ENCODE results near the gene DENND1A.
A peak's percentile ranks its signal among the peaks of the same experiment; 100 is the strongest.

DENND1A gene

GRCh38 chr9:123686131-123686828 is 243.6 kb downstream of the DENND1A start:
- H3K4me2 ChIP-seq (ENCODE audit: insufficient read depth, low read length, poor library complexity, severe bottlenecking), result no peak overlapping the region
- H4K91ac ChIP-seq (ENCODE audit: low read depth, low read length, poor library complexity), result no peak overlapping the region
- no peak for DNase-seq (ENCODE audit: low spot score)
- WGBS, 2 donors (ENCODE audit: extremely low coverage in 2 of 2, insufficient read length in 2 of 2, insufficient replicate concordance in 1 of 2), result no CpG with 5 or more reads among the region's 5 CpGs
- no peak overlapping the region for H3K23ac ChIP-seq (ENCODE audit: low read depth, low read length, poor library complexity)
- peaks cover 2 to 6% of the 10 kb centered on the region in 2 donors for H3K9me3 ChIP-seq (replicated peaks in 1 of 2; ENCODE audit: control insufficient read depth in 2 of 2, insufficient read depth in 1 of 2, low read depth in 1 of 2, low read length in 2 of 2)
- H2BK5ac ChIP-seq (ENCODE audit: low read length), result no peak overlapping the region
- H3K27ac ChIP-seq (replicated peaks; ENCODE audit: low read length), result no peak overlapping the region
- no peak overlapping the region for H3K18ac ChIP-seq (ENCODE audit: low read length)
- no peak overlapping the region for H2AK5ac ChIP-seq (ENCODE audit: low read depth, low read length)
- H2BK12ac ChIP-seq (ENCODE audit: low read length), result no peak overlapping the region
- H3K4ac ChIP-seq (ENCODE audit: low read length), result no peak overlapping the region
- no peaks in the 10 kb centered on the region for H3K79me1 ChIP-seq (ENCODE audit: low read depth, low read length)
- no peak overlapping the region for H4K8ac ChIP-seq (ENCODE audit: low read depth, low read length)
- H3K4me1 ChIP-seq (ENCODE audit: control insufficient read depth in 2 of 2, insufficient read depth in 1 of 2, low read depth in 1 of 2, low read length in 2 of 2), result peaks cover 2% of the 10 kb centered on the region in 2 donors
- H3K27me3 ChIP-seq (ENCODE audit: control insufficient read depth in 3 of 3, insufficient read depth in 3 of 3, low read depth in 1 of 3, low read length in 3 of 3), result no peaks in the 10 kb centered on the region
- no peak overlapping the region for H2BK120ac ChIP-seq (ENCODE audit: low read depth, low read length)
- H2AFZ ChIP-seq (ENCODE audit: low read length), result no peak overlapping the region
- H3K36me3 ChIP-seq (replicated peaks in 1 of 2; ENCODE audit: control insufficient read depth in 2 of 2, insufficient read depth in 2 of 2, low read length in 2 of 2), result no peaks in the 10 kb centered on the region
- H3K9ac ChIP-seq (ENCODE audit: low read depth, low read length, poor library complexity), result no peak overlapping the region
- H3K4me3 ChIP-seq (ENCODE audit: low read length in 2 of 2), result no peak overlapping the region
- H2BK15ac ChIP-seq (ENCODE audit: low read length), result no peak overlapping the region
- no peak overlapping the region for H3K14ac ChIP-seq (ENCODE audit: low read length)

- H2BK120ac ChIP-seq (ENCODE audit: low read depth, low read length), result no peak overlapping the region
- no peak overlapping the region for H3K4me3 ChIP-seq (ENCODE audit: low read length in 2 of 2)
- H3K9ac ChIP-seq (ENCODE audit: low read depth, low read length, poor library complexity), result no peak overlapping the region
- no peak overlapping the region for H4K8ac ChIP-seq (ENCODE audit: low read depth, low read length)
- H3K14ac ChIP-seq (ENCODE audit: low read length), result no peak overlapping the region
- no peak overlapping the region for H2AFZ ChIP-seq (ENCODE audit: low read length)
- H3K4me1 ChIP-seq (ENCODE audit: control insufficient read depth in 2 of 2, insufficient read depth in 1 of 2, low read depth in 1 of 2, low read length in 2 of 2), result peaks cover 2% of the 10 kb centered on the region in 2 donors
- no peak overlapping the region for H3K27ac ChIP-seq (replicated peaks; ENCODE audit: low read length)
- no CpG with 5 or more reads among the region's 2 CpGs for WGBS, 2 donors (ENCODE audit: extremely low coverage in 2 of 2, insufficient read length in 2 of 2, insufficient replicate concordance in 1 of 2)
- no peak overlapping the region for H2BK15ac ChIP-seq (ENCODE audit: low read length)
- no peak overlapping the region for H4K91ac ChIP-seq (ENCODE audit: low read depth, low read length, poor library complexity)
- no peak overlapping the region for H3K4ac ChIP-seq (ENCODE audit: low read length)
- H3K9me3 ChIP-seq (replicated peaks in 1 of 2; ENCODE audit: control insufficient read depth in 2 of 2, insufficient read depth in 1 of 2, low read depth in 1 of 2, low read length in 2 of 2), result peaks cover 6 to 7% of the 10 kb centered on the region in 2 donors
- no peaks in the 10 kb centered on the region for H3K36me3 ChIP-seq (replicated peaks in 1 of 2; ENCODE audit: control insufficient read depth in 2 of 2, insufficient read depth in 2 of 2, low read length in 2 of 2)
- no peak overlapping the region for H3K23ac ChIP-seq (ENCODE audit: low read depth, low read length, poor library complexity)
- no peak overlapping the region for H2AK5ac ChIP-seq (ENCODE audit: low read depth, low read length)
- no peak overlapping the region for H3K4me2 ChIP-seq (ENCODE audit: insufficient read depth, low read length, poor library complexity, severe bottlenecking)
- H3K79me1 ChIP-seq (ENCODE audit: low read depth, low read length), result no peaks in the 10 kb centered on the region
- no peak overlapping the region for H3K18ac ChIP-seq (ENCODE audit: low read length)
- no peak overlapping the region for H2BK12ac ChIP-seq (ENCODE audit: low read length)
- no peaks in the 10 kb centered on the region for H3K27me3 ChIP-seq (ENCODE audit: control insufficient read depth in 3 of 3, insufficient read depth in 3 of 3, low read depth in 1 of 3, low read length in 3 of 3)
- DNase-seq (ENCODE audit: low spot score), result no peak
- no peak overlapping the region for H2BK5ac ChIP-seq (ENCODE audit: low read length)
Observed at GRCh38 chr9:123685489-123686083, 244.3 kb downstream of the DENND1A start.

GRCh38 chr9:123684393-123685149 is 245.4 kb downstream of the DENND1A start:
- Histone ChIP-seq H3K18ac (ENCODE audit: low read length) (no peak overlapping the region), H4K8ac (ENCODE audit: low read depth, low read length) (no peak overlapping the region), H3K79me1 (ENCODE audit: low read depth, low read length) (no peaks in the 10 kb centered on the region), H3K36me3 (replicated peaks in 1 of 2; ENCODE audit: control insufficient read depth in 2 of 2, insufficient read depth in 2 of 2, low read length in 2 of 2) (no peaks in the 10 kb centered on the region), H2BK120ac (ENCODE audit: low read depth, low read length) (no peak overlapping the region), H2AK5ac (ENCODE audit: low read depth, low read length) (no peak overlapping the region), H3K4ac (ENCODE audit: low read length) (no peak overlapping the region), H3K4me2 (ENCODE audit: insufficient read depth, low read length, poor library complexity, severe bottlenecking) (no peak overlapping the region), H2BK15ac (ENCODE audit: low read length) (no peak overlapping the region), H3K27ac (replicated peaks; ENCODE audit: low read length) (no peak overlapping the region), H3K27me3 (ENCODE audit: control insufficient read depth in 3 of 3, insufficient read depth in 3 of 3, low read depth in 1 of 3, low read length in 3 of 3) (no peaks in the 10 kb centered on the region), H3K9ac (ENCODE audit: low read depth, low read length, poor library complexity) (no peak overlapping the region), H2AFZ (ENCODE audit: low read length) (no peak overlapping the region), H3K4me1 (ENCODE audit: control insufficient read depth in 2 of 2, insufficient read depth in 1 of 2, low read depth in 1 of 2, low read length in 2 of 2) (peaks cover 2 to 4% of the 10 kb centered on the region in 2 donors), H3K14ac (ENCODE audit: low read length) (no peak overlapping the region), H3K23ac (ENCODE audit: low read depth, low read length, poor library complexity) (no peak overlapping the region), H4K91ac (ENCODE audit: low read depth, low read length, poor library complexity) (no peak overlapping the region), H2BK12ac (ENCODE audit: low read length) (no peak overlapping the region), H3K9me3 (replicated peaks in 1 of 2; ENCODE audit: control insufficient read depth in 2 of 2, insufficient read depth in 1 of 2, low read depth in 1 of 2, low read length in 2 of 2) (peaks cover 6 to 7% of the 10 kb centered on the region in 2 donors), H3K4me3 (ENCODE audit: low read length in 2 of 2) (no peak overlapping the region), H2BK5ac (ENCODE audit: low read length) (no peak overlapping the region)
- no CpG with 5 or more reads among the region's 2 CpGs for WGBS, 2 donors (ENCODE audit: extremely low coverage in 2 of 2, insufficient read length in 2 of 2, insufficient replicate concordance in 1 of 2)
- DNase-seq (ENCODE audit: low spot score), result no peak

- H2BK12ac ChIP-seq (ENCODE audit: low read length), result no peak overlapping the region
- H3K9me3 ChIP-seq (replicated peaks in 1 of 2; ENCODE audit: control insufficient read depth in 2 of 2, insufficient read depth in 1 of 2, low read depth in 1 of 2, low read length in 2 of 2), result peaks cover 6 to 7% of the 10 kb centered on the region in 2 donors
- H2AK5ac ChIP-seq (ENCODE audit: low read depth, low read length), result no peak overlapping the region
- no peak overlapping the region for H4K8ac ChIP-seq (ENCODE audit: low read depth, low read length)
- H3K4ac ChIP-seq (ENCODE audit: low read length), result no peak overlapping the region
- H2AFZ ChIP-seq (ENCODE audit: low read length), result no peak overlapping the region
- H3K14ac ChIP-seq (ENCODE audit: low read length), result peak overlapping the region; percentile 10
- no peak overlapping the region for H3K4me3 ChIP-seq (ENCODE audit: low read length in 2 of 2)
- no peak overlapping the region for H2BK5ac ChIP-seq (ENCODE audit: low read length)
- peaks cover 2 to 9% of the 10 kb centered on the region in 2 donors for H3K4me1 ChIP-seq (ENCODE audit: control insufficient read depth in 2 of 2, insufficient read depth in 1 of 2, low read depth in 1 of 2, low read length in 2 of 2)
- H3K27ac ChIP-seq (replicated peaks; ENCODE audit: low read length), result no peak overlapping the region
- no peaks in the 10 kb centered on the region for H3K36me3 ChIP-seq (replicated peaks in 1 of 2; ENCODE audit: control insufficient read depth in 2 of 2, insufficient read depth in 2 of 2, low read length in 2 of 2)
- no peak overlapping the region for H3K23ac ChIP-seq (ENCODE audit: low read depth, low read length, poor library complexity)
- no peak overlapping the region for H3K4me2 ChIP-seq (ENCODE audit: insufficient read depth, low read length, poor library complexity, severe bottlenecking)
- no peak overlapping the region for H4K91ac ChIP-seq (ENCODE audit: low read depth, low read length, poor library complexity)
- no CpG with 5 or more reads among the region's 2 CpGs for WGBS, 2 donors (ENCODE audit: extremely low coverage in 2 of 2, insufficient read length in 2 of 2, insufficient replicate concordance in 1 of 2)
- no peak overlapping the region for H2BK120ac ChIP-seq (ENCODE audit: low read depth, low read length)
- no peaks in the 10 kb centered on the region for H3K79me1 ChIP-seq (ENCODE audit: low read depth, low read length)
- H3K27me3 ChIP-seq (ENCODE audit: control insufficient read depth in 3 of 3, insufficient read depth in 3 of 3, low read depth in 1 of 3, low read length in 3 of 3), result no peaks in the 10 kb centered on the region
- no peak overlapping the region for H3K18ac ChIP-seq (ENCODE audit: low read length)
- H3K9ac ChIP-seq (ENCODE audit: low read depth, low read length, poor library complexity), result no peak overlapping the region
- no peak overlapping the region for H2BK15ac ChIP-seq (ENCODE audit: low read length)
- no peak for DNase-seq (ENCODE audit: low spot score)
Observed at GRCh38 chr9:123682746-123683145, 247.2 kb downstream of the DENND1A start.

All from neuronal stem cell (in vitro differentiated cells).